Caco-2 (cell line): ENCODE results near the gene HNRNPH3. TPM values are rescaled to one million over a fixed set of nuclear protein-coding genes. Genes with fewer than 3 reads are reported as not detected.
"Not testable (repeated sequence)": the region's sequence is repeated elsewhere in the genome, so short reads cannot be mapped to it uniquely, and the experiment has no call there.

Source experiments
- BruUV-seq: library from RNA; stranded (reverse); fragments of 400-500 nt; replicated peaks from 2 replicates; lab custom pipeline; 2021; lab: Mats Ljungman, UMichigan
- CTCF ChIA-PET: fragments of 300-600 bp; sonication (Branson Sonifier 250); formaldehyde crosslinking; loops from one replicate; lab custom pipeline; 2022; ENCODE audit warnings: antibody characterized with exemption; lab: Charles Lee
- POLR2A ChIA-PET: fragments of 300-600 bp; sonication (Branson Sonifier 250); formaldehyde crosslinking; loops from one replicate; lab custom pipeline; 2022; ENCODE audit warnings: antibody characterized with exemption; lab: Charles Lee
- DNase-seq, 2 experiments: peaks; one replicate each; pipeline versions ENCODE4 v3.0.0 to v3.0.0-alpha.2; 2020 to 2022
- H3K27me3 ChIP-seq: replicated peaks from 2 replicates; pipeline ENCODE4 v1.6.0; 2011; ENCODE audit warnings: low read length; ENCODE audit not compliant: control insufficient read depth, insufficient read depth
- H3K36me3 ChIP-seq: 2 replicates; pipeline ENCODE4 v1.5.1; 2011; ENCODE audit warnings: low read length; ENCODE audit not compliant: control insufficient read depth, insufficient read depth
- H3K4me1 ChIP-seq: fragments of 250-450 bp; sonication (Bioruptor Pico); 2 replicates; pipeline ENCODE4 v1.5.1; 2020; ENCODE audit warnings: mild to moderate bottlenecking
- H3K4me3 ChIP-seq: 2 replicates; pipeline ENCODE4 v1.5.1; 2011; ENCODE audit warnings: low read depth, mild to moderate bottlenecking, control low read depth, low read length
- H3K9me3 ChIP-seq: fragments of 250-450 bp; sonication (Bioruptor Pico); 2 replicates; pipeline ENCODE4 v1.5.1; 2020; ENCODE audit warnings: mild to moderate bottlenecking, moderate library complexity
- H3K27ac Mint-ChIP-seq: one replicate; pipeline ENCODE4 v1.8.0; 2022; ENCODE audit warnings: mixed read lengths; ENCODE audit not compliant: unreplicated experiment
- H3K27me3 Mint-ChIP-seq: one replicate; pipeline ENCODE4 v1.8.0; 2022; ENCODE audit warnings: mixed read lengths; ENCODE audit not compliant: insufficient read depth, unreplicated experiment
- H3K36me3 Mint-ChIP-seq: one replicate; pipeline ENCODE4 v1.8.0; 2022; ENCODE audit warnings: mild to moderate bottlenecking, mixed read lengths; ENCODE audit not compliant: insufficient read depth, unreplicated experiment
- H3K4me1 Mint-ChIP-seq: one replicate; pipeline ENCODE4 v1.8.0; 2022; ENCODE audit warnings: low read depth, mixed read lengths; ENCODE audit not compliant: unreplicated experiment
- H3K4me3 Mint-ChIP-seq: one replicate; pipeline ENCODE4 v1.8.0; 2022; ENCODE audit warnings: mild to moderate bottlenecking, moderate library complexity, mixed read lengths; ENCODE audit not compliant: unreplicated experiment
- H3K9me3 Mint-ChIP-seq: one replicate; pipeline ENCODE4 v1.8.0; 2022; ENCODE audit warnings: mixed read lengths; ENCODE audit not compliant: unreplicated experiment
- CTCF ChIP-seq, 2 experiments: fragments of 200-600 bp in 1 of 2; IDR thresholded peaks; 1 replicate in 1 of 2; 2 replicates in 1 of 2; pipeline versions ENCODE4 v1.5.1 to v1.8.0; 2011 to 2022; ENCODE audit warnings: antibody characterized with exemption in 1 of 2, control low read depth in 1 of 2, inconsistent platforms in 1 of 2, low read depth in 1 of 2, low read length in 1 of 2, mild to moderate bottlenecking in 1 of 2, moderate library complexity in 1 of 2; ENCODE audit not compliant: insufficient read depth in 1 of 2, severe bottlenecking in 1 of 2, unreplicated experiment in 1 of 2
- intact Hi-C: fragments of 100-400 bp; cut with micrococcal nuclease; formaldehyde crosslinking; loops from one replicate; pipeline ENCODE4 v1.10.0; 2022; ENCODE audit not compliant: unreplicated experiment
- total RNA-seq: library from RNA; stranded (reverse); gene quantifications from 2 replicates; pipeline ENCODE4 v1.2.3, GENCODE V29; 2022

Gene HNRNPH3
- total RNA-seq, 1 experiment from 2014 or later, result 262 TPM

GRCh38 chr10:68310531-68310930, 21.3 kb upstream of the HNRNPH3 start:
- H3K4me1 Mint-ChIP-seq, result peaks cover 13% of the 10 kb centered on the region
- Histone ChIP-seq H3K4me3 (no peak overlapping the region), H3K9me3 (no peaks in the 10 kb centered on the region), H3K27me3 (no peaks in the 10 kb centered on the region), H3K36me3 (no peaks in the 10 kb centered on the region), H3K4me1 (peaks cover 16% of the 10 kb centered on the region)
- no peaks in the 10 kb centered on the region for H3K36me3 Mint-ChIP-seq
- H3K27me3 Mint-ChIP-seq, result no peaks in the 10 kb centered on the region
- no peak overlapping the region for H3K27ac Mint-ChIP-seq
- no peak for DNase-seq
- H3K9me3 Mint-ChIP-seq, result peaks cover 3% of the 10 kb centered on the region
- CTCF ChIA-PET, result no interaction called here
- no TSS peak for BruUV-seq
- no peak for TF ChIP-seq CTCF (IDR thresholded peaks at IDR 0.05; ENCODE audit: insufficient read depth in 1 of 2, low read depth in 1 of 2, low read length in 1 of 2, severe bottlenecking in 1 of 2, unreplicated experiment in 1 of 2)
- no peak overlapping the region for H3K4me3 Mint-ChIP-seq
- POLR2A ChIA-PET, result no interaction called here
- intact Hi-C loops, result no loop called here

GRCh38 chr10:68314930-68315329, 16.9 kb upstream of the HNRNPH3 start:
- POLR2A ChIA-PET, intact Hi-C loops, H3K4me3 ChIP-seq, H3K27me3 ChIP-seq, H3K36me3 ChIP-seq, DNase-seq, H3K27ac Mint-ChIP-seq, H3K4me3 Mint-ChIP-seq, H3K27me3 Mint-ChIP-seq, H3K36me3 Mint-ChIP-seq, BruUV-seq: not testable (repeated sequence)
- H3K9me3 Mint-ChIP-seq, result peaks cover 21% of the 10 kb centered on the region
- CTCF ChIA-PET, result interaction anchor here (1.3 to 1.7 kb wide), 2 partner anchors 17 to 102 kb away, joined by 4 read pairs; no protein-coding TSS in a partner anchor
- H3K4me1 Mint-ChIP-seq, result peaks cover 11% of the 10 kb centered on the region
- peaks cover 11% of the 10 kb centered on the region for H3K4me1 ChIP-seq
- H3K9me3 ChIP-seq, result peaks cover 14% of the 10 kb centered on the region

- peaks cover 11% of the 10 kb centered on the region for H3K4me1 Mint-ChIP-seq
- ChIA-PET POLR2A (no interaction called here), CTCF (interaction anchor here (1.3 kb wide), 1 partner anchor 16 kb away, joined by 4 read pairs; no protein-coding TSS in a partner anchor)
- H3K27me3 Mint-ChIP-seq, result no peaks in the 10 kb centered on the region
- intact Hi-C loops, result no loop called here
- no peak overlapping the region for H3K27ac Mint-ChIP-seq
- no peak overlapping the region for H3K4me3 Mint-ChIP-seq
- H3K9me3 Mint-ChIP-seq, result peaks cover 21% of the 10 kb centered on the region
- Histone ChIP-seq H3K36me3 (no peaks in the 10 kb centered on the region), H3K27me3 (no peaks in the 10 kb centered on the region), H3K4me1 (peaks cover 14% of the 10 kb centered on the region), H3K4me3 (no peak overlapping the region), H3K9me3 (peaks cover 14% of the 10 kb centered on the region)
- peaks cover 6% of the 10 kb centered on the region for H3K36me3 Mint-ChIP-seq
- TF ChIP-seq CTCF (IDR thresholded peaks at IDR 0.05; ENCODE audit: insufficient read depth in 1 of 2, low read depth in 1 of 2, low read length in 1 of 2, severe bottlenecking in 1 of 2, unreplicated experiment in 1 of 2), result no peak
- BruUV-seq, result no TSS peak
- DNase-seq, result no peak
Measured at GRCh38 chr10:68315582-68315981, 16.3 kb upstream of the HNRNPH3 start.
